ENCODE measurements around the gene STX4. TPM values are rescaled to one million over a fixed set of nuclear protein-coding genes. Genes with fewer than 3 reads are reported as not detected.

Gene STX4
- total RNA-seq, 2 experiments from 2014 or later = 60.0 to 75.6 TPM

GRCh38 chr16:31043352-31043751 lies 10.0 kb downstream of the STX4 start:
- Mint-ChIP-seq H3K27me3 (no peaks in the 10 kb centered on the region), H3K36me3 (peaks cover 9% of the 10 kb centered on the region), H3K27ac (no peak overlapping the region), H3K4me1 (no peaks in the 10 kb centered on the region), H3K9me3 (ENCODE audit: low read depth) (no peaks in the 10 kb centered on the region), H3K4me3 (no peak overlapping the region)
- CTCF ChIA-PET = interaction anchor here (1.2 to 1.6 kb wide), 2 partner anchors 24 to 90 kb away, joined by 3 to 4 read pairs; no protein-coding TSS in a partner anchor
- DNase-seq = no peak
- no peak for ATAC-seq

- ATAC-seq = no peak
- Mint-ChIP-seq H3K9me3 (ENCODE audit: low read depth) (no peaks in the 10 kb centered on the region), H3K36me3 (peaks cover 9% of the 10 kb centered on the region), H3K4me1 (no peaks in the 10 kb centered on the region), H3K4me3 (no peak overlapping the region), H3K27me3 (no peaks in the 10 kb centered on the region), H3K27ac (no peak overlapping the region)
- DNase-seq = no peak
- CTCF ChIA-PET = interaction anchor here (1.6 kb wide), 1 partner anchor 23 kb away, joined by 4 read pairs; no protein-coding TSS in a partner anchor
These were observed 10.6 kb downstream of the STX4 start for GRCh38 chr16:31043898-31044481.

GRCh38 chr16:31050280-31051030 lies 17.1 kb downstream of the STX4 start:
- CTCF ChIA-PET = interaction anchor here (1.0 kb wide), 1 partner anchor 148 kb away, joined by 3 read pairs; no protein-coding TSS in a partner anchor
- Mint-ChIP-seq H3K4me1 (peaks cover 19% of the 10 kb centered on the region), H3K27ac (no peak overlapping the region), H3K27me3 (no peaks in the 10 kb centered on the region), H3K4me3 (no peak overlapping the region), H3K9me3 (ENCODE audit: low read depth) (no peaks in the 10 kb centered on the region), H3K36me3 (peaks cover 2% of the 10 kb centered on the region)
- DNase-seq (no peak), ATAC-seq (no peak)

- peak; percentile 65 for ATAC-seq
- no peak for DNase-seq
These were observed 18.8 kb downstream of the STX4 start for GRCh38 chr16:31052114-31052513.

GRCh38 chr16:31055613-31056012 lies 22.3 kb downstream of the STX4 start:
- no peak for DNase-seq
- Mint-ChIP-seq H3K27ac (no peak overlapping the region), H3K4me1 (peaks cover 20% of the 10 kb centered on the region), H3K4me3 (no peak overlapping the region), H3K27me3 (no peaks in the 10 kb centered on the region), H3K36me3 (peaks cover 14% of the 10 kb centered on the region), H3K9me3 (ENCODE audit: low read depth) (no peaks in the 10 kb centered on the region)
- no peak for ATAC-seq
- CTCF ChIA-PET = interaction anchor here (1.0 to 1.1 kb wide), 2 partner anchors 10 to 13 kb away, joined by 3 read pairs; no protein-coding TSS in a partner anchor

More at GRCh38 chr16:31052114-31052513, 18.8 kb downstream of the STX4 start:
- Mint-ChIP-seq H3K27ac (no peak overlapping the region), H3K4me3 (no peak overlapping the region), H3K36me3 (peaks cover 4% of the 10 kb centered on the region), H3K4me1 (peaks cover 19% of the 10 kb centered on the region), H3K9me3 (ENCODE audit: low read depth) (no peaks in the 10 kb centered on the region), H3K27me3 (no peaks in the 10 kb centered on the region)
- CTCF ChIA-PET = no interaction called here

GRCh38 chr16:31061126-31061812 lies 27.9 kb downstream of the STX4 start:
- Mint-ChIP-seq H3K4me3 (no peak overlapping the region), H3K27me3 (no peaks in the 10 kb centered on the region), H3K4me1 (peaks cover 42% of the 10 kb centered on the region), H3K27ac (no peak overlapping the region), H3K9me3 (ENCODE audit: low read depth) (no peaks in the 10 kb centered on the region), H3K36me3 (peaks cover 37% of the 10 kb centered on the region)
- DNase-seq (no peak), ATAC-seq (no peak)
- CTCF ChIA-PET = no interaction called here

GRCh38 chr16:31061813-31062440 lies 28.6 kb downstream of the STX4 start:
- Mint-ChIP-seq H3K36me3 (peaks cover 35% of the 10 kb centered on the region), H3K27ac (no peak overlapping the region), H3K4me3 (no peak overlapping the region), H3K27me3 (no peaks in the 10 kb centered on the region), H3K4me1 (peaks cover 47% of the 10 kb centered on the region), H3K9me3 (ENCODE audit: low read depth) (no peaks in the 10 kb centered on the region)
- DNase-seq = no peak
- no peak for ATAC-seq
- CTCF ChIA-PET = interaction anchor here (1.4 kb wide), 1 partner anchor 34 kb away, joined by 4 read pairs; no protein-coding TSS in a partner anchor

GRCh38 chr16:31063495-31063842 lies 30.1 kb downstream of the STX4 start:
- DNase-seq = no peak
- CTCF ChIA-PET = interaction anchor here (0.7 to 2.5 kb wide), 6 partner anchors 10 to 79 kb away, joined by 3 to 27 read pairs (median 4); partner anchors contain the start of genes HSD3B7, STX4, ZNF646 and ZNF668
- H3K9me3 Mint-ChIP-seq (ENCODE audit: low read depth) = no peaks in the 10 kb centered on the region
- peaks cover 36% of the 10 kb centered on the region for H3K36me3 Mint-ChIP-seq
- H3K4me1 Mint-ChIP-seq = peaks cover 55% of the 10 kb centered on the region
- ATAC-seq = no peak
- peak overlapping the region; percentile 90 for H3K27ac Mint-ChIP-seq
- no peaks in the 10 kb centered on the region for H3K27me3 Mint-ChIP-seq
- H3K4me3 Mint-ChIP-seq = peak overlapping the region; percentile 53

GRCh38 chr16:31063843-31064611 lies 30.7 kb downstream of the STX4 start:
- H3K27ac Mint-ChIP-seq = peak overlapping the region; percentile 90
- H3K27me3 Mint-ChIP-seq = no peaks in the 10 kb centered on the region
- H3K4me3 Mint-ChIP-seq = peak overlapping the region; percentile 53
- peak; percentile 76 for ATAC-seq
- CTCF ChIA-PET = interaction anchor here (0.7 to 2.5 kb wide), 7 partner anchors 10 to 122 kb away, joined by 3 to 27 read pairs (median 4); partner anchors contain the start of genes HSD3B7, STX4, ZNF646 and ZNF668
- DNase-seq = peak; percentile 79
- peaks cover 59% of the 10 kb centered on the region for H3K4me1 Mint-ChIP-seq
- H3K36me3 Mint-ChIP-seq = peaks cover 35% of the 10 kb centered on the region
- no peaks in the 10 kb centered on the region for H3K9me3 Mint-ChIP-seq (ENCODE audit: low read depth)

- DNase-seq = no peak
- no peaks in the 10 kb centered on the region for H3K9me3 Mint-ChIP-seq (ENCODE audit: low read depth)
- CTCF ChIA-PET = interaction anchor here (1.3 to 2.5 kb wide), 6 partner anchors 9 to 123 kb away, joined by 3 to 27 read pairs (median 5); partner anchors contain the start of genes HSD3B7, ZNF646 and ZNF668
- H3K27me3 Mint-ChIP-seq = no peaks in the 10 kb centered on the region
- H3K27ac Mint-ChIP-seq = peak overlapping the region; percentile 90
- H3K4me1 Mint-ChIP-seq = peaks cover 63% of the 10 kb centered on the region
- peak; percentile 48 for ATAC-seq
- H3K4me3 Mint-ChIP-seq = peak overlapping the region; percentile 53
- peaks cover 33% of the 10 kb centered on the region for H3K36me3 Mint-ChIP-seq
These were observed 31.6 kb downstream of the STX4 start for GRCh38 chr16:31064882-31065461.

GRCh38 chr16:31067342-31067741 lies 34.0 kb downstream of the STX4 start:
- CTCF ChIA-PET = interaction anchor here (0.5 to 1.0 kb wide), 5 partner anchors 24 to 131 kb away, joined by 3 to 4 read pairs (median 3); partner anchors contain the start of gene HSD3B7
- peaks cover 69% of the 10 kb centered on the region for H3K4me1 Mint-ChIP-seq
- H3K4me3 Mint-ChIP-seq = no peak overlapping the region
- peak overlapping the region; percentile 22 for H3K27ac Mint-ChIP-seq
- peaks cover 19% of the 10 kb centered on the region for H3K36me3 Mint-ChIP-seq
- no peaks in the 10 kb centered on the region for H3K27me3 Mint-ChIP-seq
- no peaks in the 10 kb centered on the region for H3K9me3 Mint-ChIP-seq (ENCODE audit: low read depth)
- no peak for DNase-seq
- ATAC-seq = no peak

GRCh38 chr16:31071861-31072260 lies 38.5 kb downstream of the STX4 start:
- peak overlapping the region; percentile 95 for H3K27ac Mint-ChIP-seq
- CTCF ChIA-PET = no interaction called here
- H3K36me3 Mint-ChIP-seq = peaks cover 8% of the 10 kb centered on the region
- H3K27me3 Mint-ChIP-seq = no peaks in the 10 kb centered on the region
- no peak for ATAC-seq
- no peaks in the 10 kb centered on the region for H3K9me3 Mint-ChIP-seq (ENCODE audit: low read depth)
- H3K4me1 Mint-ChIP-seq = peaks cover 43% of the 10 kb centered on the region
- DNase-seq = no peak
- peak overlapping the region; percentile 96 for H3K4me3 Mint-ChIP-seq
